Measurements from ENCODE around the gene TMEM151B.
"Not testable (repeated sequence)": the region's sequence is repeated elsewhere in the genome, so short reads cannot be mapped to it uniquely, and the experiment has no call there.

The TMEM151B gene

GRCh38 chr6:44333273-44333919 lies 63.1 kb downstream of the TMEM151B start:
- no peak for DNase-seq (ENCODE audit: low read depth in 2 of 2)

GRCh38 chr6:44333942-44334341 lies 63.7 kb downstream of the TMEM151B start:
- DNase-seq (ENCODE audit: low read depth in 2 of 2): no peak

GRCh38 chr6:44335631-44336030 lies 65.4 kb downstream of the TMEM151B start:
- DNase-seq (ENCODE audit: low read depth in 2 of 2): no peak

- DNase-seq (ENCODE audit: low read depth in 2 of 2): peak; percentile 13 to 21
Measured at GRCh38 chr6:44338228-44339122, 68.2 kb downstream of the TMEM151B start.

- no peak for DNase-seq (ENCODE audit: low read depth in 2 of 2)
Measured at GRCh38 chr6:44339301-44339700, 69.1 kb downstream of the TMEM151B start.

- DNase-seq (ENCODE audit: low read depth in 2 of 2): no peak
Measured at GRCh38 chr6:44339763-44340625, 69.7 kb downstream of the TMEM151B start.

- DNase-seq (ENCODE audit: low read depth in 2 of 2): no peak
Measured at GRCh38 chr6:44341095-44341890, 71.0 kb downstream of the TMEM151B start.

- DNase-seq (ENCODE audit: low read depth in 2 of 2): no peak
Measured at GRCh38 chr6:44342052-44342451, 71.8 kb downstream of the TMEM151B start.

GRCh38 chr6:44342489-44342888 lies 72.2 kb downstream of the TMEM151B start, which contains the start of gene SPATS1:
SPATS1 (plus strand) TSS chr6:44342650; CDS start chr6:44343096, 446 bp downstream.
- no peak for DNase-seq (ENCODE audit: low read depth in 2 of 2)

- not testable (repeated sequence) for DNase-seq (ENCODE audit: low read depth in 2 of 2)
Measured at GRCh38 chr6:44346818-44347217, 76.6 kb downstream of the TMEM151B start.

- no peak for DNase-seq (ENCODE audit: low read depth in 2 of 2)
Measured at GRCh38 chr6:44349904-44350649, 79.8 kb downstream of the TMEM151B start.

GRCh38 chr6:44350650-44350994 lies 80.4 kb downstream of the TMEM151B start:
- DNase-seq (ENCODE audit: low read depth in 2 of 2): not testable (repeated sequence)

- no peak for DNase-seq (ENCODE audit: low read depth in 2 of 2)
Measured at GRCh38 chr6:44352259-44352658, 82.0 kb downstream of the TMEM151B start.

- DNase-seq (ENCODE audit: low read depth in 2 of 2): no peak
Measured at GRCh38 chr6:44353336-44353735, 83.1 kb downstream of the TMEM151B start.

- no peak for DNase-seq (ENCODE audit: low read depth in 2 of 2)
Measured at GRCh38 chr6:44355640-44356039, 85.4 kb downstream of the TMEM151B start.

- no peak for DNase-seq (ENCODE audit: low read depth in 2 of 2)
Measured at GRCh38 chr6:44356487-44356886, 86.2 kb downstream of the TMEM151B start.

Data from fibroblast of skin of left biceps (primary cell).